Endometrial microvascular endothelial cells (primary cell): ENCODE data around the gene MAST1. TPM values are rescaled to one million over a fixed set of nuclear protein-coding genes. Genes with fewer than 3 reads are reported as not detected.
"Not testable (repeated sequence)": the region's sequence is repeated elsewhere in the genome, so short reads cannot be mapped to it uniquely, and the experiment has no call there.

ENCODE experiments used
- in situ Hi-C: cut with HindIII; loops from 2 replicates; pipeline ENCODE4 v1.10.0; 2017; ENCODE audit warnings: low sequenced_read_pairs, low pct_unique_long_range_greater_than_20kb; ENCODE audit errors: inconsistent ontology term
- total RNA-seq: library from RNA; depleted of rRNA; stranded (reverse); fragments of >200 nt; gene quantifications from one replicate; pipeline ENCODE4 v1.2.3, GENCODE V29; 2015; ENCODE audit errors: inconsistent ontology term

The MAST1 gene
- total RNA-seq, result 0.09 TPM

GRCh38 chr19:12838182-12838885 lies at the start of gene MAST1:
Gene MAST1, plus strand, starts transcription at chr19:12838515. Its CDS starts 58 bp downstream, at chr19:12838573.
- in situ Hi-C loops, result no loop called here

- in situ Hi-C loops, result no loop called here
These were observed 49.6 kb upstream of the MAST1 start for GRCh38 chr19:12788682-12789097.

GRCh38 chr19:12789098-12789903 lies 49.0 kb upstream of the MAST1 start:
- in situ Hi-C loops, result no loop called here

GRCh38 chr19:12789904-12790619 lies 48.3 kb upstream of the MAST1 start:
- in situ Hi-C loops, result no loop called here

- in situ Hi-C loops, result no loop called here
These were observed 47.5 kb upstream of the MAST1 start for GRCh38 chr19:12790628-12791344.

GRCh38 chr19:12791345-12792050 lies 46.8 kb upstream of the MAST1 start, which contains the start of gene JUNB:
Gene JUNB, plus strand, starts transcription at chr19:12791486. Its CDS starts 286 bp downstream, at chr19:12791772.
- in situ Hi-C loops, result no loop called here

- in situ Hi-C loops, result no loop called here
These were observed 46.1 kb upstream of the MAST1 start for GRCh38 chr19:12792051-12792852.

GRCh38 chr19:12792853-12793289 lies 45.4 kb upstream of the MAST1 start:
- in situ Hi-C loops, result no loop called here

GRCh38 chr19:12793290-12794195 lies 44.8 kb upstream of the MAST1 start:
- in situ Hi-C loops, result no loop called here

GRCh38 chr19:12794196-12794941 lies 43.9 kb upstream of the MAST1 start:
- in situ Hi-C loops, result no loop called here

- in situ Hi-C loops, result no loop called here
These were observed 43.3 kb upstream of the MAST1 start for GRCh38 chr19:12794971-12795381.

GRCh38 chr19:12796146-12797071 lies 41.9 kb upstream of the MAST1 start:
- in situ Hi-C loops, result no loop called here

- in situ Hi-C loops, result no loop called here
These were observed 41.2 kb upstream of the MAST1 start for GRCh38 chr19:12797141-12797587.

GRCh38 chr19:12797607-12798006 lies 40.7 kb upstream of the MAST1 start:
- in situ Hi-C loops, result not testable (repeated sequence)
